ENCODE results near the gene GNAZ. TPM values are rescaled to one million over a fixed set of nuclear protein-coding genes. Genes with fewer than 3 reads are reported as not detected.

GNAZ gene
- total RNA-seq, 1 experiment from 2014 or later, result 0.48 TPM

- peaks cover 7% of the 10 kb centered on the region for H3K27me3 Mint-ChIP-seq (ENCODE audit: insufficient read depth, unreplicated experiment)
- Histone ChIP-seq H3K27me3 (replicated peaks; ENCODE audit: control insufficient read depth, insufficient read depth, low read length) (no peaks in the 10 kb centered on the region), H3K4me1 (no peaks in the 10 kb centered on the region), H3K9me3 (no peaks in the 10 kb centered on the region), H3K4me3 (ENCODE audit: low read depth, low read length) (no peak overlapping the region), H3K36me3 (ENCODE audit: control insufficient read depth, insufficient read depth, low read length) (no peaks in the 10 kb centered on the region)
- intact Hi-C loops (cut with micrococcal nuclease; ENCODE audit: unreplicated experiment), result no loop called here
- DNase-seq, result no peak
- CTCF ChIA-PET, result no interaction called here
- H3K4me3 Mint-ChIP-seq (ENCODE audit: unreplicated experiment), result no peak overlapping the region
- no peaks in the 10 kb centered on the region for H3K36me3 Mint-ChIP-seq (ENCODE audit: insufficient read depth, unreplicated experiment)
- no peaks in the 10 kb centered on the region for H3K9me3 Mint-ChIP-seq (ENCODE audit: unreplicated experiment)
- BruUV-seq (replicated peaks), result no TSS peak
- H3K4me1 Mint-ChIP-seq (ENCODE audit: low read depth, unreplicated experiment), result no peaks in the 10 kb centered on the region
- POLR2A ChIA-PET, result no interaction called here
- no peak for TF ChIP-seq CTCF (IDR thresholded peaks at IDR 0.05; ENCODE audit: insufficient read depth in 1 of 2, low read depth in 1 of 2, low read length in 1 of 2, severe bottlenecking in 1 of 2, unreplicated experiment in 1 of 2)
- no peak overlapping the region for H3K27ac Mint-ChIP-seq (ENCODE audit: unreplicated experiment)
Measured at GRCh38 chr22:23029521-23030228, 40.6 kb upstream of the GNAZ start.

- H3K4me3 ChIP-seq (ENCODE audit: low read depth, low read length), result no peak overlapping the region
- no peak for TF ChIP-seq CTCF (IDR thresholded peaks at IDR 0.05; ENCODE audit: insufficient read depth in 1 of 2, low read depth in 1 of 2, low read length in 1 of 2, severe bottlenecking in 1 of 2, unreplicated experiment in 1 of 2)
- Mint-ChIP-seq H3K36me3 (ENCODE audit: insufficient read depth, unreplicated experiment) (no peaks in the 10 kb centered on the region), H3K27me3 (ENCODE audit: insufficient read depth, unreplicated experiment) (peaks cover 7% of the 10 kb centered on the region), H3K4me3 (ENCODE audit: unreplicated experiment) (no peak overlapping the region), H3K4me1 (ENCODE audit: low read depth, unreplicated experiment) (no peaks in the 10 kb centered on the region), H3K9me3 (ENCODE audit: unreplicated experiment) (no peaks in the 10 kb centered on the region), H3K27ac (ENCODE audit: unreplicated experiment) (no peak overlapping the region)
- no peaks in the 10 kb centered on the region for H3K27me3 ChIP-seq (replicated peaks; ENCODE audit: control insufficient read depth, insufficient read depth, low read length)
- ChIA-PET POLR2A (no interaction called here), CTCF (no interaction called here)
- intact Hi-C loops (cut with micrococcal nuclease; ENCODE audit: unreplicated experiment), result no loop called here
- no peak for DNase-seq
- no peaks in the 10 kb centered on the region for H3K9me3 ChIP-seq
- H3K4me1 ChIP-seq, result no peaks in the 10 kb centered on the region
- H3K36me3 ChIP-seq (ENCODE audit: control insufficient read depth, insufficient read depth, low read length), result no peaks in the 10 kb centered on the region
- no TSS peak for BruUV-seq (replicated peaks)
Measured at GRCh38 chr22:23031381-23031780, 38.9 kb upstream of the GNAZ start.

GRCh38 chr22:23031786-23032185 lies 38.5 kb upstream of the GNAZ start:
- intact Hi-C loops (cut with micrococcal nuclease; ENCODE audit: unreplicated experiment), result no loop called here
- CTCF ChIA-PET, result no interaction called here

More at GRCh38 chr22:23031786-23032185, 38.5 kb upstream of the GNAZ start:
- no peaks in the 10 kb centered on the region for H3K4me1 ChIP-seq
- Mint-ChIP-seq H3K9me3 (ENCODE audit: unreplicated experiment) (no peaks in the 10 kb centered on the region), H3K27me3 (ENCODE audit: insufficient read depth, unreplicated experiment) (peaks cover 7% of the 10 kb centered on the region), H3K4me3 (ENCODE audit: unreplicated experiment) (no peak overlapping the region), H3K27ac (ENCODE audit: unreplicated experiment) (no peak overlapping the region), H3K36me3 (ENCODE audit: insufficient read depth, unreplicated experiment) (no peaks in the 10 kb centered on the region), H3K4me1 (ENCODE audit: low read depth, unreplicated experiment) (no peaks in the 10 kb centered on the region)
- H3K27me3 ChIP-seq (replicated peaks; ENCODE audit: control insufficient read depth, insufficient read depth, low read length), result no peaks in the 10 kb centered on the region
- BruUV-seq (replicated peaks), result no TSS peak
- H3K9me3 ChIP-seq, result no peaks in the 10 kb centered on the region
- no peak for TF ChIP-seq CTCF (IDR thresholded peaks at IDR 0.05; ENCODE audit: insufficient read depth in 1 of 2, low read depth in 1 of 2, low read length in 1 of 2, severe bottlenecking in 1 of 2, unreplicated experiment in 1 of 2)
- POLR2A ChIA-PET, result no interaction called here
- no peak overlapping the region for H3K4me3 ChIP-seq (ENCODE audit: low read depth, low read length)
- DNase-seq, result no peak
- no peaks in the 10 kb centered on the region for H3K36me3 ChIP-seq (ENCODE audit: control insufficient read depth, insufficient read depth, low read length)
